Measurements from ENCODE around the gene MRGPRD.

MRGPRD gene

GRCh38 chr11:68966894-68967780, 13.6 kb downstream of the MRGPRD start:
- no peak for TF ChIP-seq CTCF (conservative IDR thresholded peaks at IDR 0.05; ENCODE audit: low read depth, low read length)
- no peak for DNase-seq (ENCODE audit: low read depth)
- H3K4me3 ChIP-seq (ENCODE audit: low read depth, low read length) = no peak overlapping the region

DNA sequence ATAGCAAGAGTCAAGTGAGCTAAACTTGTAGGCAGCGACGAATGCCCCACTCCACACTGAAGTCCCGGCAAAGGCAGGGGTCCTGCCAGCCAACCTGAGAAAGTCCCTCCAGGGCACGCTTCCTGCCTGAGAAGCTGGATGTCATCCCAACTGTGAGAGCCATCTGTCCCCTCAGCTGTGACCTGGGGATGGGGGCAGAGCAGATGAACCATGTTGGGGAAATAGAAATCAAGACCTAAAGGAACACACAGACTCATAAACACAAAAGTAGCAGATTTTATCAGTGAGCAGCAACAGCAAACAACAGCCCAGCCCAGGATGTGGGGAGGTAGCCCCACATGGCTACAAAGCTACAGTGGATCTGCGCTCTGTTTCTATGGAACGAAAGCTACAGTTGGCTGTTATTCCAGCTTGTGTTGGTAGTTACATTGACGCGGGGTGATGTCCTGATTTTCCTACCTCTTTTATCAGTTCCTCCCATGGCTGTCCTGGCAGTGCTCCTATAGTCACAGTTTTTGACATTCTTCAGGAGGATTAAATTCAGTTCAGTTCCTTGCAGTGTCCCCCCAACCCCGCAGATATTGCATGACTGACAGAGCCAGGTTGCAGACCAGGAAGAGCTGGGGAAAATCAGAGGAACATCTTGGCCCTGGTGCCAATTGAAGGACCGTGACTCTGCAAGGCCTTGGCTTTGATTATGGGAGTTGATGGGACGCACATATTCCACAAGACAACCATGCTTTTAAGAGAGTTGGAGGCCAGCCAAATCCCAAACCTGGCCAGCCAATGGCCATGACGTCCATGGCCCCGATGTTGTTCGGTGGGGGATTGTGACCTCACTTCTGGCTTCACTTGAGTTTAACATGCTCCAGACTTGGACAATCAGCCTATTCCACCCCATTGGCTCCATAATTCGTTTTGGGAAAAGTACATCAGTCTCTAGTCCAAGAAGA, 14.6 kb downstream of the MRGPRD start:
- TF ChIP-seq CTCF (conservative IDR thresholded peaks at IDR 0.05; ENCODE audit: low read depth, low read length) = no peak
- no peak for DNase-seq (ENCODE audit: low read depth)

DNA sequence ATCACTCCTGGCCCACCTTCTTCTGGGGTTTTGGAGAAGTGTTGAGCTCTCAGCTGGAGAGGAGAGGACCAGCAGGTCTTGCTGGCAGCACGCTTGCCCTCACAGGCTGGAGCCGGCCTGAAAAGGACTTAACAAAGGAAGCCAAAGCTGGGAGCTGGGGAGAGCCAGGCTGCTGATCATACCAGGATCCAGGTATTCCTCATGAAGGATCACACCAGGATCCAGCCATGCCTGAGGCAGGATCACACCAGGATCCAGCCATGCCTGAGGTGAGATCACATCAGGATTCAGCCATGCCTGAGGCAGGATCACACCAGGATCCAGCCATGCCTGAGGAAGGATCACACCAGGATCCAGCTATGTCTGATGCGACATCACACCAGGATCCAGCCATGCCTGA, 17.0 kb downstream of the MRGPRD start:
- TF ChIP-seq CTCF (conservative IDR thresholded peaks at IDR 0.05; ENCODE audit: low read depth, low read length) = no peak
- DNase-seq (ENCODE audit: low read depth) = no peak
- no peak overlapping the region for H3K4me3 ChIP-seq (ENCODE audit: low read depth, low read length)

More for the DNA sequence above, 14.6 kb downstream of the MRGPRD start:
- H3K4me3 ChIP-seq (ENCODE audit: low read depth, low read length) = no peak overlapping the region

DNA sequence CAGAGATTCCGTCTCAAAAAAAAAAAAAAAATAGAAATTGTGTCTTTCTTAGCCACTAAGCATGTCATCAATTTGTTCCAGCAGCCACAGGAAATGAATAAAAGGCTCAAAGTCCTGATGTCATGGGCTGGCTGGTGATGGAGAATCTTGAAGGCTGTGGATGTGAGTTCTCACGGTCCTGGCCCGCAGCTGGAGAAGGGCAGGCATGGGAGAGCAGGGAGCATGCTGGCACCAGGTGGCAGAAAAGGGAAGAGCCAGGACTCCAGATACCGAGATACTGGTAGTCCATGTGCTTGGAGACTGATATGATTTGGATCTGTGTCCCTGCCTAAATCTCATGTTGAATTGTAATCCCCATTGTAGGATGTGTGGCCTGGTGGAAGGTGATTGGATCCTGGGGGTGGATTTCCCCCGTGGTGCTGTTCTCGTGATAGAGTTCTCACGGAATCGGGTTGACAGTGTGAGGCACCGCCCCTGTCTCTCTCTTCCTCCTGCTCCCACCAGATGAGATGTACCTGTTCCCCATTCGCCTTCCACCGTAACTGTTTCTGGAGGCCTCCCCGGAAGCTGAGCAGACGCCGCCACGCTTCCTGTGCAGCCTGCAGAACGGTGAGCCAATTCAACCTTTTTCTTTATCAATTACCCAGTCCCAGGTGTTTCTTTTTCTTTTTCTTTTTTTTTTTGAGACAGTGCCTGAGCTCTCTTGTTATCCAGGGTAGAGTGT, 18.1 kb downstream of the MRGPRD start:
- DNase-seq (ENCODE audit: low read depth) = no peak
- H3K4me3 ChIP-seq (ENCODE audit: low read depth, low read length) = no peak overlapping the region
- TF ChIP-seq CTCF (conservative IDR thresholded peaks at IDR 0.05; ENCODE audit: low read depth, low read length) = no peak

- TF ChIP-seq CTCF (conservative IDR thresholded peaks at IDR 0.05; ENCODE audit: low read depth, low read length) = no peak
- no peak for DNase-seq (ENCODE audit: low read depth)
- H3K4me3 ChIP-seq (ENCODE audit: low read depth, low read length) = no peak overlapping the region
Observed at GRCh38 chr11:68961245-68961644, 19.5 kb downstream of the MRGPRD start.

DNA sequence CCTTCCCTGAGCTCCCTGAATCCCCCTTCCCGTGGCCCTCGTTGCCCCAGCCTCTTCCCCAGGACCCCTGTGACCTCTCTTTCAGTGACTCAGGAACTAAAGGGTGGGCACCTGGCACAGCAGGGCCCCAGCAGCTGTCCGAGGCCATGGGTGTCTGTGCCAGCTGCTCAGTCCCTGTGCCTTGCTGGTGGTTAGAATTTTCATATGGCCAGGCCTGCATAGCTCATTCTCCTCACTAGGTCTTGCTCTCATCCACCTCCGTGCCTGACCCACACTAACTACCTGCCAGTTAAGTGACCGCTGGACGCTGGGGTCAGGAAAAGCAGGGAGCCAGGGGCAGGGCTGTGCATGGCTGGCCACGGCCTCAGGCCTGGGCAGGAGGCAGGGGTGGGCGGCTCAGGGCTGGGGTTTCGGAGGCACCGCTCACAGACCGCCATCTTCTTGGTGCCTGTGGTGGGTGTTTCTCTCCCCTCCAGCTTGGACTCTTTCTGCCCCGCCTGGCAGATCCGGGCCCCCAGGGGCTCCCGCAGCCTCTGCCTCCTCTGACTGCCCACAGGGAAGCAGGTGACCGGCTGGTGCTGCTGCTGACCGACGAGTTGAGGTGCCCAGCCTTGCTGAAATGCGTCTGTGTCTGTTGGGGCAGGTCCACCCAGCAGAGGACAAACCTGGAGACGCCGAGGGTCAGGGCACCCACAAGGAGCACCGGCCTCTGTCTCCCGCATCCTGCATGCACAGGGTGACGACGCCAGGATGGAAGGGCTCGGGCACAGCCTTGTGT, 20.3 kb downstream of the MRGPRD start:
- TF ChIP-seq CTCF (conservative IDR thresholded peaks at IDR 0.05; ENCODE audit: low read depth, low read length) = no peak
- H3K4me3 ChIP-seq (ENCODE audit: low read depth, low read length) = no peak overlapping the region
- no peak for DNase-seq (ENCODE audit: low read depth)

All from choroid plexus epithelial cell (primary cell).